Stimulated activated CD4-positive, alpha-beta T cell treated with anti-CD3 and anti-CD28 coated beads, Interleukin-15, amount 100 ng/mL, for 1 hour (primary cell): ENCODE results near the gene DLG2.

ENCODE experiments used
- DNase-seq, 2 donors: peaks; one replicate each; pipeline ENCODE4 v3.0.0-alpha.2; 2020; ENCODE audit warnings: low read depth in 1 of 2, low spot score in 1 of 2

DLG2 gene

GRCh38 chr11:84414920-84415319, 1212.2 kb downstream of the DLG2 start:
- no peak for DNase-seq

- DNase-seq, result no peak
These were observed 1213.6 kb downstream of the DLG2 start for GRCh38 chr11:84413549-84413948.

- no peak for DNase-seq
These were observed 1214.3 kb downstream of the DLG2 start for GRCh38 chr11:84412862-84413261.

- DNase-seq, result no peak
These were observed 1218.2 kb downstream of the DLG2 start for GRCh38 chr11:84408946-84409411.

- no peak for DNase-seq
These were observed 1220.1 kb downstream of the DLG2 start for GRCh38 chr11:84407091-84407490.

- DNase-seq, result no peak
These were observed 1229.0 kb downstream of the DLG2 start for GRCh38 chr11:84398017-84398626.

GRCh38 chr11:84396521-84396920, 1230.6 kb downstream of the DLG2 start:
- no peak for DNase-seq

GRCh38 chr11:84390441-84391078, 1236.6 kb downstream of the DLG2 start:
- DNase-seq, result no peak

GRCh38 chr11:84389696-84390095, 1237.4 kb downstream of the DLG2 start:
- no peak for DNase-seq

- no peak for DNase-seq
These were observed 1242.4 kb downstream of the DLG2 start for GRCh38 chr11:84384731-84385130.

- no peak for DNase-seq
These were observed 1243.6 kb downstream of the DLG2 start for GRCh38 chr11:84383576-84383975.

- DNase-seq, result no peak
These were observed 1245.5 kb downstream of the DLG2 start for GRCh38 chr11:84381666-84382065.

GRCh38 chr11:84372381-84372950, 1254.7 kb downstream of the DLG2 start:
- DNase-seq, result no peak

GRCh38 chr11:84358034-84358433, 1269.1 kb downstream of the DLG2 start:
- DNase-seq, result no peak

GRCh38 chr11:84355911-84356310, 1271.2 kb downstream of the DLG2 start:
- DNase-seq, result no peak

- DNase-seq, result no peak
These were observed 1281.5 kb downstream of the DLG2 start for GRCh38 chr11:84345597-84345996.

GRCh38 chr11:84345027-84345426, 1282.1 kb downstream of the DLG2 start:
- no peak for DNase-seq

- no peak for DNase-seq
These were observed 1287.3 kb downstream of the DLG2 start for GRCh38 chr11:84339796-84340195.

GRCh38 chr11:84333221-84333620, 1293.9 kb downstream of the DLG2 start:
- DNase-seq, result no peak

- DNase-seq, result no peak
These were observed 1304.9 kb downstream of the DLG2 start for GRCh38 chr11:84322211-84322610.

GRCh38 chr11:84319863-84320262, 1307.3 kb downstream of the DLG2 start:
- DNase-seq, result no peak

- no peak for DNase-seq
These were observed 1310.1 kb downstream of the DLG2 start for GRCh38 chr11:84316866-84317555.
